A549 (cell line): ENCODE data around the gene ATP5ME. TPM values are rescaled to one million over a fixed set of nuclear protein-coding genes. Genes with fewer than 3 reads are reported as not detected.

ENCODE experiments used
- ATAC-seq, 2 experiments: fragments of 200-7000 bp in 1 of 2; fragments of >200 bp in 1 of 2; cut with Nextera tagmentation in 1 of 2; cut with Tn5 transposase in 1 of 2; 3 replicates each; pipeline versions ENCODE4 v1.8.0 to v1.9.1; 2018 to 2020; ENCODE audit warnings: mild to moderate bottlenecking in 1 of 2, moderate library complexity in 1 of 2
- CTCF ChIA-PET: fragments of 300-600 bp; sonication (Branson Sonifier 250); formaldehyde crosslinking; extraction: SDS; loops from one replicate; lab custom pipeline; 2021; ENCODE audit warnings: antibody characterized with exemption, inconsistent platforms; lab: Yijun Ruan, JAX
- POLR2A ChIA-PET: fragments of 350-600 bp; formaldehyde crosslinking; extraction: SDS; loops from one replicate; lab custom pipeline; 2021; ENCODE audit warnings: antibody characterized with exemption, inconsistent platforms; lab: Yijun Ruan, JAX
- DNase-seq, 2 experiments: peaks; one replicate each; pipeline versions ENCODE4 v3.0.0 to v3.0.0-alpha.2; 2011 to 2016; ENCODE audit warnings: low read depth in 1 of 2, low spot score in 1 of 2
- FAIRE-seq: peaks from 2 replicates; lab custom pipeline; 2011; peaks lifted over from hg19 to GRCh38; lab: Jason Lieb, UNC
- H3K27ac ChIP-seq, 2 experiments: fragments of >200 bp; sonication (Bioruptor Twin); formaldehyde crosslinking; 3 replicates each; pipeline ENCODE4 v1.5.1; 2016 to 2017
- H3K4me1 ChIP-seq: fragments of >200 bp; sonication (Bioruptor Twin); formaldehyde crosslinking; 3 replicates; pipeline ENCODE4 v1.6.1; 2016
- H3K4me2 ChIP-seq: fragments of >200 bp; sonication (Bioruptor Twin); formaldehyde crosslinking; 3 replicates; pipeline ENCODE4 v1.6.1; 2016
- H3K4me3 ChIP-seq: fragments of >200 bp; sonication (Bioruptor Twin); formaldehyde crosslinking; 3 replicates; pipeline ENCODE4 v1.5.1; 2016
- H3K9me3 ChIP-seq: fragments of >200 bp; sonication (Bioruptor Twin); formaldehyde crosslinking; 3 replicates; pipeline ENCODE4 v1.6.1; 2016
- BCL3 ChIP-seq: fragments of >200 bp; sonication (Bioruptor Twin); formaldehyde crosslinking; IDR thresholded peaks from 3 replicates; pipeline ENCODE4 v1.6.1; 2016
- CBX2 ChIP-seq: fragments of 200-600 bp; sonication (generic); IDR thresholded peaks from 2 replicates; pipeline ENCODE4 v1.6.1; 2016; ENCODE audit warnings: low read depth, mild to moderate bottlenecking, borderline replicate concordance
- CHD2 ChIP-seq: fragments of 150-350 bp; IDR thresholded peaks from 2 replicates; pipeline ENCODE4 v1.6.1; 2014; ENCODE audit warnings: low read length; ENCODE audit not compliant: partially characterized antibody
- EHMT2 ChIP-seq: fragments of 200-600 bp; sonication (generic); IDR thresholded peaks from 2 replicates; pipeline ENCODE4 v1.6.1; 2016; ENCODE audit warnings: antibody characterized with exemption, low read depth, mild to moderate bottlenecking, moderate library complexity
- ELK1 ChIP-seq: fragments of 150-350 bp; IDR thresholded peaks from 2 replicates; pipeline ENCODE4 v1.6.1; 2014; ENCODE audit warnings: low read depth, mild to moderate bottlenecking, low read length
- ESRRA ChIP-seq: fragments of 150-350 bp; IDR thresholded peaks from 2 replicates; pipeline ENCODE4 v1.6.1; 2014; ENCODE audit warnings: mild to moderate bottlenecking, low read length, borderline replicate concordance
- FOSL2 ChIP-seq, 2 experiments: fragments of 450-650 bp in 1 of 2; fragments of >200 bp in 1 of 2; sonication (Bioruptor Twin) in 1 of 2; formaldehyde crosslinking; IDR thresholded peaks; 2 replicates each; pipeline versions ENCODE4 v1.5.0 to v1.6.1; 2016 to 2020; ENCODE audit warnings: mild to moderate bottlenecking in 1 of 2, moderate library complexity in 1 of 2
- FOXS1 ChIP-seq: fragments of 250-450 bp; sonication (Bioruptor Pico); IDR thresholded peaks from 2 replicates; pipeline ENCODE4 v1.5.0; 2020; ENCODE audit warnings: mild to moderate bottlenecking, moderate library complexity
- GATA3 ChIP-seq: IDR thresholded peaks from 2 replicates; pipeline ENCODE4 v1.6.1; 2012; ENCODE audit warnings: borderline replicate concordance
- HOXA7 ChIP-seq: fragments of 250-450 bp; sonication (Bioruptor Pico); IDR thresholded peaks from 2 replicates; pipeline ENCODE4 v1.5.0; 2020; ENCODE audit warnings: mild to moderate bottlenecking, moderate library complexity
- HOXB13 ChIP-seq: fragments of 250-450 bp; sonication (Bioruptor Pico); IDR thresholded peaks from 2 replicates; pipeline ENCODE4 v1.5.0; 2020; ENCODE audit warnings: low read depth, mild to moderate bottlenecking, moderate library complexity
- HOXB5 ChIP-seq: fragments of 250-450 bp; sonication (Bioruptor Pico); IDR thresholded peaks from 2 replicates; pipeline ENCODE4 v1.5.0; 2020; ENCODE audit warnings: mild to moderate bottlenecking, moderate library complexity
- JUN ChIP-seq, 2 experiments: fragments of >200 bp; sonication (Bioruptor Twin); formaldehyde crosslinking; IDR thresholded peaks; 2 replicates in 1 of 2; 3 replicates in 1 of 2; pipeline ENCODE4 v1.6.1; 2016 to 2017
- NFE2L2 ChIP-seq: fragments of 150-350 bp; conservative IDR thresholded peaks from 2 replicates; pipeline ENCODE4 v1.6.1; 2014; ENCODE audit warnings: low read length
- NR3C1 ChIP-seq: fragments of >200 bp; sonication (Bioruptor Twin); formaldehyde crosslinking; IDR thresholded peaks from 3 replicates; pipeline ENCODE4 v1.6.1; 2017
- RAD21 ChIP-seq, 2 experiments: fragments of >200 bp in 1 of 2; sonication (Bioruptor Twin) in 1 of 2; formaldehyde crosslinking in 1 of 2; IDR thresholded peaks in 1 of 2; conservative IDR thresholded peaks in 1 of 2; 2 replicates in 1 of 2; 3 replicates in 1 of 2; pipeline ENCODE4 v1.6.1; 2012 to 2018; ENCODE audit warnings: inconsistent platforms in 1 of 2
- RNF2 ChIP-seq: fragments of 200-600 bp; sonication (generic); IDR thresholded peaks from 2 replicates; pipeline ENCODE4 v1.6.1; 2016; ENCODE audit warnings: low read depth, mild to moderate bottlenecking, antibody characterized with exemption, moderate library complexity, borderline replicate concordance
- TFCP2L1 ChIP-seq: fragments of 250-450 bp; sonication (Bioruptor Pico); IDR thresholded peaks from 2 replicates; pipeline ENCODE4 v1.5.0; 2021; ENCODE audit warnings: mild to moderate bottlenecking
- USF2 ChIP-seq: fragments of 450-650 bp; IDR thresholded peaks from 2 replicates; pipeline ENCODE4 v1.6.1; 2014; ENCODE audit warnings: antibody characterized with exemption
- ZC3H11A ChIP-seq: fragments of 450-650 bp; IDR thresholded peaks from 2 replicates; pipeline ENCODE4 v1.6.1; 2014; ENCODE audit warnings: antibody characterized with exemption, mild to moderate bottlenecking
- ZFP36 ChIP-seq: fragments of 450-650 bp; IDR thresholded peaks from 2 replicates; pipeline ENCODE4 v1.6.1; 2014; ENCODE audit warnings: borderline replicate concordance; ENCODE audit not compliant: partially characterized antibody
- WGBS: methylation state at CpG from one replicate; pipeline ENCODE4 v1.1.6; 2017; ENCODE audit errors: missing lambda C conversion rate; 5-methylcytosine and 5-hydroxymethylcytosine counted together
- polyA plus RNA-seq, 4 experiments: library from polyadenylated mRNA; depleted of rRNA in 3 of 4; stranded (reverse); fragments of >200 nt; fragmentation: RNase III in 1 of 4; extraction: RNeasy Plus Mini Kit Qiagen cat#74134 plus additional on column Dnase treatment in 1 of 4; gene quantifications; 2 replicates in 3 of 4; 3 replicates in 1 of 4; pipeline ENCODE4 v1.2.3, GENCODE V29; 2011 to 2017
- TF ChIP-seq, protein P1 (sequence below): fragments of >200 bp; sonication (Bioruptor Twin); formaldehyde crosslinking; IDR thresholded peaks from 3 replicates; pipeline ENCODE4 v1.5.1; 2016
- TF ChIP-seq, protein P2 (sequence below): fragments of >200 bp; sonication (Bioruptor Twin); formaldehyde crosslinking; IDR thresholded peaks from 2 replicates; pipeline ENCODE4 v1.6.1; 2016

The ATP5ME gene
- polyA plus RNA-seq, 2 of the 4 experiments (the other 2 are of a cell fraction) = 198 to 659 TPM

DNA sequence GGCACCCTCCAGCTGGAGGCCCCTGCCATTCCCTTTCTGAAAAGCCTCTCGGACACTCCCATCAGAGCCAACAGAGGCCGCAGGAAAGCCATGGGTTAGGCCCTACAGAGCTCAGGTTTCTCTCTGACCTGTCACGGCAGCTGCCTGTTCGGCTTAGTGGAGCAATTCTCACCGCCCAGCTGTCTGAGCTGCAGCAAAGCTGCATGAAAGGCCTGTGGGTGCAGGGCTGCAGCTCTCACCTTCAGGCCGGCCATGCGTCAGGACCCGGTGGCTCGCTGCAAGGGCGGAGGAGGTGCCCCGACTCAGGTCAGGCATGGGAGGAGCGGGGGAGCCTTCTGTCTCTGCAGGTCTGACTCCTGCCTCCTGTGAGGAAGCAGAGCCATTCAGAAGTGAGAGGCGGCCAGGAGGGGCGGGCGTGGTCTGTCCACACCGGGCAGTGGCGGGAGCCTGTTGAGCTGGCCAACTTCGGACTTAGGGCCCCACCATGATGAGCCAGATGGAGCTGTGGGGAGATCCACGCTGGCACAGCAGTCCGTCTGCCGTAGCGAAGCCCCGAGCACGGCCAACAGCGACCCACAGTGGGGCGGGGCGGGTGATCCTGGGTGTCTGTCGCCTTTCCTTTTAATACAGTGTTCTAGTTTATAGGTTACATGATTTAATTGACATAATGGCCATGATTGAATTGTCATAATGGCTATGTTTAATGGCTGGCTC lies 25.3 kb downstream of the ATP5ME start:
- Histone ChIP-seq H3K27ac (no peak overlapping the region), H3K4me3 (no peak overlapping the region), H3K4me2 (no peak overlapping the region), H3K4me1 (no peaks in the 10 kb centered on the region), H3K9me3 (no peaks in the 10 kb centered on the region)
- 76% methylated on average over 8 of the region's 28 CpGs for WGBS
- ATAC-seq = no peak
- no peak for FAIRE-seq
- TF ChIP-seq HOXB13 = no peak
- TF ChIP-seq HOXA7 (CRISPR knock-in tag) = no peak
- no peak for TF ChIP-seq FOXS1 (CRISPR knock-in tag)
- no peak for TF ChIP-seq RAD21 (conservative IDR thresholded peaks at IDR 0.05 in 1 of 2, IDR thresholded peaks at IDR 0.05 in 1 of 2)
- TF ChIP-seq NR3C1 = no peak
- TF ChIP-seq, protein P1, sequence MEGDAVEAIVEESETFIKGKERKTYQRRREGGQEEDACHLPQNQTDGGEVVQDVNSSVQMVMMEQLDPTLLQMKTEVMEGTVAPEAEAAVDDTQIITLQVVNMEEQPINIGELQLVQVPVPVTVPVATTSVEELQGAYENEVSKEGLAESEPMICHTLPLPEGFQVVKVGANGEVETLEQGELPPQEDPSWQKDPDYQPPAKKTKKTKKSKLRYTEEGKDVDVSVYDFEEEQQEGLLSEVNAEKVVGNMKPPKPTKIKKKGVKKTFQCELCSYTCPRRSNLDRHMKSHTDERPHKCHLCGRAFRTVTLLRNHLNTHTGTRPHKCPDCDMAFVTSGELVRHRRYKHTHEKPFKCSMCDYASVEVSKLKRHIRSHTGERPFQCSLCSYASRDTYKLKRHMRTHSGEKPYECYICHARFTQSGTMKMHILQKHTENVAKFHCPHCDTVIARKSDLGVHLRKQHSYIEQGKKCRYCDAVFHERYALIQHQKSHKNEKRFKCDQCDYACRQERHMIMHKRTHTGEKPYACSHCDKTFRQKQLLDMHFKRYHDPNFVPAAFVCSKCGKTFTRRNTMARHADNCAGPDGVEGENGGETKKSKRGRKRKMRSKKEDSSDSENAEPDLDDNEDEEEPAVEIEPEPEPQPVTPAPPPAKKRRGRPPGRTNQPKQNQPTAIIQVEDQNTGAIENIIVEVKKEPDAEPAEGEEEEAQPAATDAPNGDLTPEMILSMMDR = no peak
- TF ChIP-seq CHD2 = no peak
- TF ChIP-seq EHMT2 = no peak
- no peak for TF ChIP-seq BCL3
- TF ChIP-seq ZFP36 = no peak
- TF ChIP-seq GATA3 = no peak
- no peak for TF ChIP-seq ESRRA
- TF ChIP-seq JUN (IDR thresholded peaks at IDR 0.05) = no peak
- TF ChIP-seq HOXB5 (CRISPR knock-in tag) = no peak
- TF ChIP-seq CBX2 = no peak
- no peak for TF ChIP-seq NFE2L2
- no peak for TF ChIP-seq USF2
- no peak for TF ChIP-seq TFCP2L1 (CRISPR knock-in tag)
- TF ChIP-seq, protein P2, sequence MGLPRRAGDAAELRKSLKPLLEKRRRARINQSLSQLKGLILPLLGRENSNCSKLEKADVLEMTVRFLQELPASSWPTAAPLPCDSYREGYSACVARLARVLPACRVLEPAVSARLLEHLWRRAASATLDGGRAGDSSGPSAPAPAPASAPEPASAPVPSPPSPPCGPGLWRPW = no peak
- DNase-seq = no peak
- ChIA-PET CTCF (no interaction called here), POLR2A (no interaction called here)

DNA sequence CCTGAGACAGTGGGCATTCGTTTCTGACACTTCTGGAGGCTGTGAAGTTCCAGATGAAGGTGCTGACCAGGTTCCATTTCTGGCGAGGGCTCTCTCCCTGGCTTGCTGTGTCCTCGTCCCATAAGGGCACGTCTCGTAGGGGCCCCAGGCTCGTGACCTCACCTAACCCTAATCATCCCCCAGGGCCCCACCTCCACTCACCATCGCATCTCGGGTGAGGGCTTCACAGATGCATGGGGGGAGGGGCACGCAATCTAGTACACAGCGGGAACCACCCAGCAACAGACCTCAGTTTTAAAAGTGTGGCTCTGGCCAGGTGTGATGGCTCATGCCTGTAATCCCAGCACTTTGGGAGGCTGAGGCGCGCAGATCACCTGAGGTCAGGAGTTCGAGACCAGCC lies 26.6 kb downstream of the ATP5ME start:
- Histone ChIP-seq H3K27ac (no peak overlapping the region), H3K4me1 (no peaks in the 10 kb centered on the region), H3K4me3 (no peak overlapping the region), H3K4me2 (no peak overlapping the region), H3K9me3 (0 out of 3 replicates have a peak, but pooled peaks cover under 1% of the 10 kb centered on the region)
- 68% methylated on average over 4 of the region's 13 CpGs for WGBS
- ChIA-PET CTCF (no interaction called here), POLR2A (no interaction called here)
- FAIRE-seq (no peak), DNase-seq (no peak), ATAC-seq (no peak)
- TF ChIP-seq RNF2 = no peak
- TF ChIP-seq ELK1 = no peak
- no peak for TF ChIP-seq ZC3H11A
- no peak for TF ChIP-seq FOSL2 (IDR thresholded peaks at IDR 0.05)
- TF ChIP-seq FOSL2 (CRISPR knock-in tag; IDR thresholded peaks at IDR 0.05) = no peak
